ENCODE measurements around the gene GTF2B. TPM values are rescaled to one million over a fixed set of nuclear protein-coding genes. Genes with fewer than 3 reads are reported as not detected.
"Not testable (repeated sequence)": the region's sequence is repeated elsewhere in the genome, so short reads cannot be mapped to it uniquely, and the experiment has no call there.

GTF2B gene
- total RNA-seq, 1 donor from 2014 or later = 42.0 TPM

DNA sequence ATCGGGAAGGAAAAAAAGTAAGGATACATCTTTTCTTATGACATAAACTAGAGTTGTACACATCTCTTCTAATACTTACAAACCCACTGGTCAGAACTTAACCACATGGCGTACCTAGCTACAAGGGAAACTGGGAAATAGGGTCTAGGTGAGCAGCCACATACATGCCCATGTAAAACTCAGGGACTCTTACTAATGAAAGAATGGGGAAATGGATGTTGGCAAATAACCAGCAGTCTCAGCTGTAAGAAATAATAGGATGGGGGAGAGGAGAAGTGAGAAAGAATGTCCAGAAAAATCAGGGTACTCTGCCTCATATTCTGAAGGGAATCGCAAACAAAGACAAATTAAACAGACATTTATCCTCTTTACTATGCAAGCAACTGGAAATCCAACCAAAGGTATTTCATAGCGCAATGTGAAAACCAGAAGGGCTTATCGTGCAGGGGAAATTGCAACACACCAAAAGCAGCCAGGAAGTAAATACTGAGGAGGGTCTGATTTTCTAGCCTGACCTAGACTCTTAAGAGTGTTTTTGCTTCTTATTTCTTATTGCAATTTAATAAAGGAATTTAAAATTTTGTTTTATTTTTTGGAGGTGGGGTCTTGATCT is 17.5 kb downstream of the GTF2B start:
- Mint-ChIP-seq H3K4me3 (no peak overlapping the region), H3K4me1 (no peaks in the 10 kb centered on the region), H3K27me3 (ENCODE audit: insufficient read depth, low read depth) (peaks cover 2% of the 10 kb centered on the region), H3K36me3 (peaks cover 6% of the 10 kb centered on the region), H3K9me3 (no peaks in the 10 kb centered on the region), H3K27ac (no peak overlapping the region)
- Histone ChIP-seq H3K4me1 (no peaks in the 10 kb centered on the region), H3K4me3 (no peak overlapping the region), H2AFZ (replicated peaks) (no peak overlapping the region), H3K9ac (no peak overlapping the region), H3K36me3 (no peaks in the 10 kb centered on the region), H3K4me2 (no peak overlapping the region), H3K79me2 (ENCODE audit: low read depth) (peaks cover 5% of the 10 kb centered on the region), H3K27ac (no peak overlapping the region), H3K27me3 (no peaks in the 10 kb centered on the region), H4K20me1 (ENCODE audit: low read depth) (peaks cover 8% of the 10 kb centered on the region), H3F3A (ENCODE audit: low read depth) (peaks cover 3% of the 10 kb centered on the region), H3K9me3 (ENCODE audit: low read depth) (no peaks in the 10 kb centered on the region)
- no peak for TF ChIP-seq EZH2phosphoT487 (IDR thresholded peaks at IDR 0.05)
- DNase-seq (ENCODE audit: low spot score) = no peak

DNA sequence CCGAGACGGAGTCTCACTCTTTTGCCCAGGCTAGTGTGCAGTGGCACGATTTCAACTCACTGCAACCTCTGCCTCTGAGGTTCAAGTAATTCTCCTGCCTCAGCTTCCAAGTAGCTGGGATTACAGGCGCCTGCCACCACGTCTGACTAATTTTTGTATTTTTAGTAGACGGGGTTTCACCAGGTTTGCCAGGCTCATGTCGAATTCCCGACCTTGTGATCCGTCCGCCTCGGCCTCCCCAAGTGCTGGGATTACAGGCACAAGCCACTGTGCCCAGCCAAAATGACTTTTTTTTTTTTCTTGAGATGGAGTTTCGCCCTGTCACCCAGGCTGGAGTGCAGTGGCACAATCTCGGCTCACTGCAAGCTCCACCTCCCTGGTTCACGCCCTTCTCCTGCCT is 21.7 kb downstream of the GTF2B start:
- not testable (repeated sequence) for H3K4me3 Mint-ChIP-seq; H3K9ac ChIP-seq; H3K4me3 ChIP-seq; H3K9me3 ChIP-seq (ENCODE audit: low read depth); H3K4me2 ChIP-seq; H4K20me1 ChIP-seq (ENCODE audit: low read depth); H2AFZ ChIP-seq (replicated peaks); H3F3A ChIP-seq (ENCODE audit: low read depth); H3K4me1 ChIP-seq; H3K27me3 Mint-ChIP-seq (ENCODE audit: insufficient read depth, low read depth); H3K27ac Mint-ChIP-seq; DNase-seq (ENCODE audit: low spot score); H3K27ac ChIP-seq; H3K4me1 Mint-ChIP-seq; H3K9me3 Mint-ChIP-seq; H3K36me3 ChIP-seq; H3K27me3 ChIP-seq; H3K79me2 ChIP-seq (ENCODE audit: low read depth); H3K36me3 Mint-ChIP-seq

DNA sequence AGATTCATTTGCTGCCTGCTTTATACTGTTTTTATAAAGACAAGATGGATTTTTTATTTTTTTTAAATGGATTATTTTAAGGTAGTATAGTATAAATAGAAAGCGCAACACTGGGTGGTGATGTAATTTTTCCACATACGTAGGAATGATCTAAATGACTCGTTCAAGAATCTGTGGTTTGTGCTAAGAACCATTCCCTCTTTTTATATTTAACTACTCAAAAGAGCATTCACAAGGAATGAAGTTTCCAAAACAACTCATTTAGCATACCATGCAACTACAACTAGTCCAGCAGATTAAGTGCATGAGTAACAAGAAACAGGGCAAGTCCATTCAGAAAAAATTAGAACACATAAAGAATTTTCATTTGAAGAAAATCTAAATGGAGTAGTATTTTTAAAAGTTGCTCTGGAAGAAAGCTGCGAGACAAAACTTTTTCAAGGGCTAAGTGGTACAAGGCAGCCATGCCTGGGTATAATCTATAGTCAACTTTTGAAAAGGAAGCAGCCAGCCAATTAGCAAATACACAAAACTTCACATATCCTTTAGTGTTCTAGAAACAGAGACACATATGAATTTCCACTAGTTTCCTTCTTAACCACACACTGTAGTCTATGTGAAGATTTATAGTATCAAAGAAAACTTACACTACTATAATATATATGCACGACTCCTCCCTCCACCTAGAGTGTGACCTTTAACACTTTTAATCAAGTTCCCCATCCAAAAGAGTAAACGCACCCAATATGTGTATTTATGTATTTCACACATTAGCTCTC is 23.4 kb downstream of the GTF2B start:
- H3K4me1 ChIP-seq = no peaks in the 10 kb centered on the region
- H3F3A ChIP-seq (ENCODE audit: low read depth) = no peaks in the 10 kb centered on the region
- no peak overlapping the region for H3K9ac ChIP-seq
- H3K9me3 Mint-ChIP-seq = no peaks in the 10 kb centered on the region
- no peaks in the 10 kb centered on the region for H3K9me3 ChIP-seq (ENCODE audit: low read depth)
- H3K4me2 ChIP-seq = no peak overlapping the region
- no peaks in the 10 kb centered on the region for H4K20me1 ChIP-seq (ENCODE audit: low read depth)
- no peak overlapping the region for H3K4me3 ChIP-seq
- no peaks in the 10 kb centered on the region for H3K4me1 Mint-ChIP-seq
- no peaks in the 10 kb centered on the region for H3K27me3 Mint-ChIP-seq (ENCODE audit: insufficient read depth, low read depth)
- peaks cover 13% of the 10 kb centered on the region for H3K36me3 Mint-ChIP-seq
- TF ChIP-seq EZH2phosphoT487 (IDR thresholded peaks at IDR 0.05) = no peak
- TF ChIP-seq, protein P1, sequence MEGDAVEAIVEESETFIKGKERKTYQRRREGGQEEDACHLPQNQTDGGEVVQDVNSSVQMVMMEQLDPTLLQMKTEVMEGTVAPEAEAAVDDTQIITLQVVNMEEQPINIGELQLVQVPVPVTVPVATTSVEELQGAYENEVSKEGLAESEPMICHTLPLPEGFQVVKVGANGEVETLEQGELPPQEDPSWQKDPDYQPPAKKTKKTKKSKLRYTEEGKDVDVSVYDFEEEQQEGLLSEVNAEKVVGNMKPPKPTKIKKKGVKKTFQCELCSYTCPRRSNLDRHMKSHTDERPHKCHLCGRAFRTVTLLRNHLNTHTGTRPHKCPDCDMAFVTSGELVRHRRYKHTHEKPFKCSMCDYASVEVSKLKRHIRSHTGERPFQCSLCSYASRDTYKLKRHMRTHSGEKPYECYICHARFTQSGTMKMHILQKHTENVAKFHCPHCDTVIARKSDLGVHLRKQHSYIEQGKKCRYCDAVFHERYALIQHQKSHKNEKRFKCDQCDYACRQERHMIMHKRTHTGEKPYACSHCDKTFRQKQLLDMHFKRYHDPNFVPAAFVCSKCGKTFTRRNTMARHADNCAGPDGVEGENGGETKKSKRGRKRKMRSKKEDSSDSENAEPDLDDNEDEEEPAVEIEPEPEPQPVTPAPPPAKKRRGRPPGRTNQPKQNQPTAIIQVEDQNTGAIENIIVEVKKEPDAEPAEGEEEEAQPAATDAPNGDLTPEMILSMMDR (IDR thresholded peaks at IDR 0.05) = no peak
- no peak for TF ChIP-seq EZH2 (IDR thresholded peaks at IDR 0.05)
- peaks cover 6% of the 10 kb centered on the region for H3K79me2 ChIP-seq (ENCODE audit: low read depth)
- H3K27ac ChIP-seq = no peak overlapping the region
- DNase-seq (ENCODE audit: low spot score) = no peak
- H3K36me3 ChIP-seq = no peaks in the 10 kb centered on the region
- no peak overlapping the region for H3K4me3 Mint-ChIP-seq
- no peak overlapping the region for H3K27ac Mint-ChIP-seq
- H3K27me3 ChIP-seq = no peaks in the 10 kb centered on the region
- no peak overlapping the region for H2AFZ ChIP-seq (replicated peaks)

DNA sequence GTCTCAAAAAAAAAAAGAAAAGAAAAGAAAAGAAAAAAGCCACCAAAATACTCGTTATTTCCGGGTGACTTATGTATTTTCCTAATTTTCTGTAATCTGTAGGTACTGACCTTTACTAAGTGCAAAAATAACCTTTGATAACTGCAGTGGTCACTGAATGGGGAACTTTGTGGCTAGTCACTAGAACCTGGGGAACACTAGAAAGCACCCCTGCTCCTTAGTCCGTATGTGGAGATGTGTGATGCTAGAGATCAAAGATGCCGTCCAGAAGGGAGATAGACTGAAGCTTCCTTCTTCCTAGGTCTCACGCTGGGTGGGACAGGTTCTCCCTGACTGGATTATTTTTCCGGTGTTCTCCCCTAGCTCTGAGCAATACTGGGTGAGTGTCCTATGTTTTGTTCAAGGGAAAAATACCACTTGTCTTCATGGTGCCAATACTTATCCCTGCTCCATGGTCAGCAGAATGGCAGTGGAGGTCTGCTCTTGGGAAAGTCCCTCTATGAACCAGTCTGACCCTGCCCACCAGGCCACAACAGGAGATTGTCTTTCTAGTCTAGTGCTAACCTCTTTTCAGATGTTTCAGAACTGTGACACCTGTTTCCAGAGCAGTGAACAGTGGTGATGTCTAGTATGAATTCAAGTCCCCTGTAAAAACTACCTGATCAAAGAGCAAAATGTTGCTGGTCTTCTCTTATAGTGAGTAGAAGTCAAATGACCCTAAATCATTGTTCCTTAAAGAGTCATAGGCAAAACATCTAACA is 39.9 kb downstream of the GTF2B start:
- TF ChIP-seq EZH2phosphoT487 (IDR thresholded peaks at IDR 0.05) (no peak), EZH2 (IDR thresholded peaks at IDR 0.05) (no peak)
- TF ChIP-seq, protein P1 (IDR thresholded peaks at IDR 0.05) = no peak
- Histone ChIP-seq H4K20me1 (ENCODE audit: low read depth) (no peaks in the 10 kb centered on the region), H3K4me2 (no peak overlapping the region), H2AFZ (replicated peaks) (no peak overlapping the region), H3K9me3 (ENCODE audit: low read depth) (no peaks in the 10 kb centered on the region), H3K36me3 (no peaks in the 10 kb centered on the region), H3K4me1 (peaks cover 18% of the 10 kb centered on the region), H3K9ac (no peak overlapping the region), H3K79me2 (ENCODE audit: low read depth) (no peaks in the 10 kb centered on the region), H3K4me3 (no peak overlapping the region), H3K27ac (peak overlapping the region; percentile 22), H3K27me3 (no peaks in the 10 kb centered on the region), H3F3A (ENCODE audit: low read depth) (peaks cover 16% of the 10 kb centered on the region)
- H3K27ac Mint-ChIP-seq = peak overlapping the region; percentile 7
- H3K4me1 Mint-ChIP-seq = peaks cover 16% of the 10 kb centered on the region
- peaks cover 20% of the 10 kb centered on the region for H3K36me3 Mint-ChIP-seq
- no peaks in the 10 kb centered on the region for H3K9me3 Mint-ChIP-seq
- H3K4me3 Mint-ChIP-seq = no peak overlapping the region
- peaks cover 2% of the 10 kb centered on the region for H3K27me3 Mint-ChIP-seq (ENCODE audit: insufficient read depth, low read depth)
- no peak for DNase-seq (ENCODE audit: low spot score)

All from neural progenitor cell (in vitro differentiated cells).